ENCODE results near the gene PTGIR.
A peak's percentile ranks its signal among the peaks of the same experiment; 100 is the strongest.

Gene PTGIR

GRCh38 chr19:46634656-46635218 is 9.8 kb upstream of the PTGIR start:
- Histone ChIP-seq H3K9ac (ENCODE audit: low read length) (peak overlapping the region; percentile 11), H3K4me3 (ENCODE audit: low read length) (no peak overlapping the region), H2AK5ac (ENCODE audit: low read length) (no peak overlapping the region), H3K4ac (ENCODE audit: low read depth, low read length) (no peak overlapping the region), H3K27ac (ENCODE audit: low read depth, low read length) (no peak overlapping the region), H3K27me3 (ENCODE audit: insufficient read depth, low read length, poor library complexity) (no peaks in the 10 kb centered on the region), H3K79me2 (ENCODE audit: control insufficient read depth, insufficient read depth, low read length) (no peaks in the 10 kb centered on the region), H2BK120ac (ENCODE audit: low read depth, low read length) (no peak overlapping the region), H3K23ac (ENCODE audit: low read length) (no peak overlapping the region), H3K36me3 (ENCODE audit: control insufficient read depth, insufficient read depth, low read length) (no peaks in the 10 kb centered on the region), H3K4me2 (ENCODE audit: low read length) (peak overlapping the region; percentile 42), H4K8ac (ENCODE audit: low read depth, low read length) (no peak overlapping the region), H2BK15ac (replicated peaks; ENCODE audit: low read depth) (no peak overlapping the region), H3K79me1 (ENCODE audit: low read length) (no peaks in the 10 kb centered on the region), H3K4me1 (ENCODE audit: control insufficient read depth, low read depth, low read length) (peaks cover 8% of the 10 kb centered on the region), H2BK5ac (ENCODE audit: low read length) (no peak overlapping the region), H3K18ac (ENCODE audit: low read length) (no peak overlapping the region), H4K5ac (ENCODE audit: low read length) (no peak overlapping the region), H3K56ac (ENCODE audit: low read length) (peak overlapping the region; percentile 50)
- no CpG with 5 or more reads among the region's 23 CpGs for WGBS (ENCODE audit: extremely low coverage, insufficient coverage, low lambda C conversion rate)
- no peak for DNase-seq

- Histone ChIP-seq H3K27me3 (ENCODE audit: insufficient read depth, low read length, poor library complexity) (no peaks in the 10 kb centered on the region), H3K23ac (ENCODE audit: low read length) (no peak overlapping the region), H3K27ac (ENCODE audit: low read depth, low read length) (no peak overlapping the region), H3K4me2 (ENCODE audit: low read length) (peak overlapping the region; percentile 42), H3K9ac (ENCODE audit: low read length) (peak overlapping the region; percentile 11), H2BK120ac (ENCODE audit: low read depth, low read length) (no peak overlapping the region), H3K79me2 (ENCODE audit: control insufficient read depth, insufficient read depth, low read length) (no peaks in the 10 kb centered on the region), H3K4me1 (ENCODE audit: control insufficient read depth, low read depth, low read length) (peaks cover 7% of the 10 kb centered on the region), H3K4me3 (ENCODE audit: low read length) (no peak overlapping the region), H2BK5ac (ENCODE audit: low read length) (no peak overlapping the region), H3K36me3 (ENCODE audit: control insufficient read depth, insufficient read depth, low read length) (no peaks in the 10 kb centered on the region), H3K18ac (ENCODE audit: low read length) (no peak overlapping the region), H2BK15ac (replicated peaks; ENCODE audit: low read depth) (no peak overlapping the region), H3K56ac (ENCODE audit: low read length) (peak overlapping the region; percentile 50), H3K79me1 (ENCODE audit: low read length) (no peaks in the 10 kb centered on the region), H4K5ac (ENCODE audit: low read length) (no peak overlapping the region), H4K8ac (ENCODE audit: low read depth, low read length) (no peak overlapping the region), H3K4ac (ENCODE audit: low read depth, low read length) (no peak overlapping the region), H2AK5ac (ENCODE audit: low read length) (no peak overlapping the region)
- DNase-seq = peak; percentile 95
- WGBS (ENCODE audit: extremely low coverage, insufficient coverage, low lambda C conversion rate) = no CpG with 5 or more reads among the region's 38 CpGs
Measured at GRCh38 chr19:46634045-46634655, 9.3 kb upstream of the PTGIR start.

GRCh38 chr19:46633130-46633529 is 8.2 kb upstream of the PTGIR start:
- Histone ChIP-seq H2BK15ac (replicated peaks; ENCODE audit: low read depth) (no peak overlapping the region), H3K27ac (ENCODE audit: low read depth, low read length) (no peak overlapping the region), H3K36me3 (ENCODE audit: control insufficient read depth, insufficient read depth, low read length) (no peaks in the 10 kb centered on the region), H2BK120ac (ENCODE audit: low read depth, low read length) (no peak overlapping the region), H3K79me1 (ENCODE audit: low read length) (no peaks in the 10 kb centered on the region), H4K5ac (ENCODE audit: low read length) (no peak overlapping the region), H2AK5ac (ENCODE audit: low read length) (no peak overlapping the region), H3K4me3 (ENCODE audit: low read length) (no peak overlapping the region), H3K23ac (ENCODE audit: low read length) (no peak overlapping the region), H3K56ac (ENCODE audit: low read length) (no peak overlapping the region), H3K4me2 (ENCODE audit: low read length) (no peak overlapping the region), H3K18ac (ENCODE audit: low read length) (no peak overlapping the region), H4K8ac (ENCODE audit: low read depth, low read length) (no peak overlapping the region), H3K27me3 (ENCODE audit: insufficient read depth, low read length, poor library complexity) (no peaks in the 10 kb centered on the region), H3K4ac (ENCODE audit: low read depth, low read length) (no peak overlapping the region), H3K9ac (ENCODE audit: low read length) (no peak overlapping the region), H3K4me1 (ENCODE audit: control insufficient read depth, low read depth, low read length) (peaks cover 7% of the 10 kb centered on the region), H2BK5ac (ENCODE audit: low read length) (no peak overlapping the region), H3K79me2 (ENCODE audit: control insufficient read depth, insufficient read depth, low read length) (no peaks in the 10 kb centered on the region)
- DNase-seq = no peak
- no CpG with 5 or more reads among the region's 3 CpGs for WGBS (ENCODE audit: extremely low coverage, insufficient coverage, low lambda C conversion rate)

GRCh38 chr19:46631481-46631880 is 6.6 kb upstream of the PTGIR start:
- no peak overlapping the region for H3K4me3 ChIP-seq (ENCODE audit: low read length)
- no CpG with 5 or more reads among the region's 6 CpGs for WGBS (ENCODE audit: extremely low coverage, insufficient coverage, low lambda C conversion rate)
- no peaks in the 10 kb centered on the region for H3K36me3 ChIP-seq (ENCODE audit: control insufficient read depth, insufficient read depth, low read length)
- H3K79me2 ChIP-seq (ENCODE audit: control insufficient read depth, insufficient read depth, low read length) = no peaks in the 10 kb centered on the region
- H3K4me1 ChIP-seq (ENCODE audit: control insufficient read depth, low read depth, low read length) = peaks cover 7% of the 10 kb centered on the region
- no peak for DNase-seq
- H3K27me3 ChIP-seq (ENCODE audit: insufficient read depth, low read length, poor library complexity) = no peaks in the 10 kb centered on the region
- no peak overlapping the region for H3K27ac ChIP-seq (ENCODE audit: low read depth, low read length)
- H3K4me2 ChIP-seq (ENCODE audit: low read length) = no peak overlapping the region
- H2BK15ac ChIP-seq (replicated peaks; ENCODE audit: low read depth) = no peak overlapping the region
- H3K56ac ChIP-seq (ENCODE audit: low read length) = peak overlapping the region; percentile 49
- H3K4ac ChIP-seq (ENCODE audit: low read depth, low read length) = no peak overlapping the region
- H4K8ac ChIP-seq (ENCODE audit: low read depth, low read length) = no peak overlapping the region
- no peak overlapping the region for H2BK5ac ChIP-seq (ENCODE audit: low read length)
- no peaks in the 10 kb centered on the region for H3K79me1 ChIP-seq (ENCODE audit: low read length)
- no peak overlapping the region for H4K5ac ChIP-seq (ENCODE audit: low read length)
- no peak overlapping the region for H3K23ac ChIP-seq (ENCODE audit: low read length)
- H3K18ac ChIP-seq (ENCODE audit: low read length) = no peak overlapping the region
- H3K9ac ChIP-seq (ENCODE audit: low read length) = peak overlapping the region; percentile 1
- H2AK5ac ChIP-seq (ENCODE audit: low read length) = no peak overlapping the region
- no peak overlapping the region for H2BK120ac ChIP-seq (ENCODE audit: low read depth, low read length)

GRCh38 chr19:46630586-46631205 is 5.8 kb upstream of the PTGIR start:
- no peak overlapping the region for H4K5ac ChIP-seq (ENCODE audit: low read length)
- no peak overlapping the region for H3K18ac ChIP-seq (ENCODE audit: low read length)
- no peaks in the 10 kb centered on the region for H3K79me2 ChIP-seq (ENCODE audit: control insufficient read depth, insufficient read depth, low read length)
- peaks cover 6% of the 10 kb centered on the region for H3K4me1 ChIP-seq (ENCODE audit: control insufficient read depth, low read depth, low read length)
- no peaks in the 10 kb centered on the region for H3K27me3 ChIP-seq (ENCODE audit: insufficient read depth, low read length, poor library complexity)
- H2BK120ac ChIP-seq (ENCODE audit: low read depth, low read length) = no peak overlapping the region
- no peaks in the 10 kb centered on the region for H3K36me3 ChIP-seq (ENCODE audit: control insufficient read depth, insufficient read depth, low read length)
- no peak for DNase-seq
- H2BK5ac ChIP-seq (ENCODE audit: low read length) = no peak overlapping the region
- H3K23ac ChIP-seq (ENCODE audit: low read length) = no peak overlapping the region
- peak overlapping the region; percentile 58 for H3K56ac ChIP-seq (ENCODE audit: low read length)
- no peak overlapping the region for H4K8ac ChIP-seq (ENCODE audit: low read depth, low read length)
- H3K4ac ChIP-seq (ENCODE audit: low read depth, low read length) = no peak overlapping the region
- H3K9ac ChIP-seq (ENCODE audit: low read length) = peak overlapping the region; percentile 6
- H3K4me2 ChIP-seq (ENCODE audit: low read length) = no peak overlapping the region
- H2BK15ac ChIP-seq (replicated peaks; ENCODE audit: low read depth) = no peak overlapping the region
- no peaks in the 10 kb centered on the region for H3K79me1 ChIP-seq (ENCODE audit: low read length)
- no peak overlapping the region for H3K4me3 ChIP-seq (ENCODE audit: low read length)
- H3K27ac ChIP-seq (ENCODE audit: low read depth, low read length) = no peak overlapping the region
- no peak overlapping the region for H2AK5ac ChIP-seq (ENCODE audit: low read length)
- WGBS (ENCODE audit: extremely low coverage, insufficient coverage, low lambda C conversion rate) = no CpG with 5 or more reads among the region's 14 CpGs
